CD14-positive monocyte (primary cell): ENCODE results near the gene PSMG3. TPM values are rescaled to one million over a fixed set of nuclear protein-coding genes. Genes with fewer than 3 reads are reported as not detected.

ENCODE experiments used
- DNase-seq, 3 donors: peaks; one replicate each; pipeline ENCODE4 v3.0.0-alpha.2; 2011 to 2022
- H2AFZ ChIP-seq: 2 replicates; pipeline ENCODE4 v1.6.0; 2012; ENCODE audit warnings: mild to moderate bottlenecking, low read depth, low read length, inconsistent platforms; ENCODE audit not compliant: insufficient read depth, poor library complexity, severe bottlenecking
- H3K27ac ChIP-seq, 2 donors: 1 replicate in 1 of 2; 2 replicates in 1 of 2; pipeline ENCODE4 v1.5.1; 2012 to 2013; ENCODE audit warnings: low read length in 2 of 2, control low read depth in 1 of 2, inconsistent platforms in 1 of 2, low read depth in 1 of 2, mild to moderate bottlenecking in 1 of 2
- H3K27me3 ChIP-seq, 2 donors: one replicate each; pipeline versions ENCODE4 v1.6.0 to v1.6.1; 2011 to 2013; ENCODE audit warnings: low read length in 2 of 2; ENCODE audit not compliant: control insufficient read depth in 2 of 2, insufficient read depth in 2 of 2
- H3K36me3 ChIP-seq, 2 donors: replicated peaks in 1 of 2; 1 replicate in 1 of 2; 2 replicates in 1 of 2; pipeline versions ENCODE4 v1.5.1 to v1.6.1; 2012 to 2013; ENCODE audit warnings: low read length in 2 of 2, control low read depth in 1 of 2, inconsistent platforms in 1 of 2, mild to moderate bottlenecking in 1 of 2; ENCODE audit not compliant: insufficient read depth in 2 of 2, control insufficient read depth in 1 of 2
- H3K4me1 ChIP-seq, 2 donors: 1 replicate in 1 of 2; 2 replicates in 1 of 2; pipeline versions ENCODE4 v1.5.1 to v1.6.1; 2012 to 2013; ENCODE audit warnings: low read length in 2 of 2, control low read depth in 1 of 2, inconsistent platforms in 1 of 2, mild to moderate bottlenecking in 1 of 2, moderate library complexity in 1 of 2; ENCODE audit not compliant: insufficient read depth in 2 of 2, control insufficient read depth in 1 of 2
- H3K4me2 ChIP-seq: replicated peaks from 2 replicates; pipeline ENCODE3; 2012; ENCODE audit warnings: low read length, moderate library complexity, mild to moderate bottlenecking; ENCODE audit not compliant: poor library complexity, severe bottlenecking; ENCODE audit errors: extremely low read depth
- H3K4me3 ChIP-seq, 3 experiments: fragments of 200-600 bp in 1 of 3; sonication (generic) in 1 of 3; replicated peaks in 1 of 3; 1 replicate in 2 of 3; 2 replicates in 1 of 3; pipeline ENCODE4 v1.5.1; 2011 to 2013; ENCODE audit warnings: low read length in 3 of 3, mild to moderate bottlenecking in 3 of 3, control low read depth in 2 of 3, low read depth in 2 of 3, inconsistent platforms in 1 of 3, moderate library complexity in 1 of 3
- H3K79me2 ChIP-seq: 2 replicates; pipeline ENCODE4 v1.6.0; 2012; ENCODE audit warnings: mild to moderate bottlenecking, control low read depth, inconsistent platforms, low read length, moderate library complexity; ENCODE audit not compliant: insufficient read depth
- H3K9ac ChIP-seq: 2 replicates; pipeline ENCODE4 v1.6.0; 2017; ENCODE audit warnings: low read length, mild to moderate bottlenecking; ENCODE audit not compliant: insufficient read depth, poor library complexity, severe bottlenecking
- H3K9me3 ChIP-seq, 2 donors: replicated peaks in 1 of 2; 1 replicate in 1 of 2; 2 replicates in 1 of 2; pipeline versions ENCODE4 v1.5.1 to v1.6.1; 2012 to 2013; ENCODE audit warnings: low read length in 2 of 2, control low read depth in 1 of 2; ENCODE audit not compliant: control insufficient read depth in 1 of 2, insufficient read depth in 1 of 2
- H4K20me1 ChIP-seq: 2 replicates; pipeline ENCODE4 v1.6.0; 2012; ENCODE audit warnings: mild to moderate bottlenecking, low read length, control low read depth, moderate library complexity; ENCODE audit not compliant: insufficient read depth
- H3K27ac Mint-ChIP-seq, 7 donors: one replicate each; pipeline ENCODE4 v1.8.0; 2020; ENCODE audit warnings: mild to moderate bottlenecking in 7 of 7, mixed read lengths in 7 of 7, moderate library complexity in 6 of 7, inconsistent platforms in 2 of 7
- H3K27me3 Mint-ChIP-seq, 3 donors: one replicate each; pipeline ENCODE4 v1.8.0; 2021 to 2022; ENCODE audit warnings: low read depth in 3 of 3, mild to moderate bottlenecking in 3 of 3, mixed read lengths in 3 of 3, moderate library complexity in 3 of 3, inconsistent platforms in 1 of 3
- H3K36me3 Mint-ChIP-seq, 2 donors: one replicate each; pipeline ENCODE4 v1.8.0; 2020; ENCODE audit warnings: mixed read lengths in 2 of 2, inconsistent platforms in 1 of 2, mild to moderate bottlenecking in 1 of 2
- H3K4me1 Mint-ChIP-seq: one replicate; pipeline ENCODE4 v1.8.0; 2020; ENCODE audit warnings: mild to moderate bottlenecking, mixed read lengths
- H3K4me3 Mint-ChIP-seq, 2 donors: one replicate each; pipeline ENCODE4 v1.8.0; 2020; ENCODE audit warnings: mild to moderate bottlenecking in 2 of 2, mixed read lengths in 2 of 2, moderate library complexity in 1 of 2
- H3K9me3 Mint-ChIP-seq, 7 donors: one replicate each; pipeline ENCODE4 v1.8.0; 2020 to 2022; ENCODE audit warnings: mixed read lengths in 7 of 7, mild to moderate bottlenecking in 6 of 7, moderate library complexity in 6 of 7, inconsistent platforms in 2 of 7
- CTCF ChIP-seq: fragments of 200-600 bp; IDR thresholded peaks from one replicate; pipeline ENCODE4 v1.8.0; 2022; ENCODE audit warnings: antibody characterized with exemption, mild to moderate bottlenecking
- whole genome bisulfite sequencing: methylation state at CpG from one replicate; pipeline ENCODE4 v1.1.5; 2013; ENCODE audit warnings: missing lambda C conversion rate; ENCODE audit not compliant: insufficient coverage; 5-methylcytosine and 5-hydroxymethylcytosine counted together
- intact Hi-C, 2 donors: fragments of 100-400 bp; cut with micrococcal nuclease; formaldehyde crosslinking; loops; one replicate each; pipeline versions ENCODE4 v1.15.0 to v1.15.1; 2023
- polyA plus RNA-seq, 3 donors: library from polyadenylated mRNA; depleted of rRNA in 1 of 3; unstranded in 2 of 3; stranded (reverse) in 1 of 3; fragments of 300-500 nt in 2 of 3; fragments of >200 nt in 1 of 3; fragmentation: Illumina TruSeq in 2 of 3; gene quantifications; 1 replicate in 2 of 3; 2 replicates in 1 of 3; pipeline ENCODE4 v1.2.3, GENCODE V29; 2012 to 2021

Gene PSMG3
- polyA plus RNA-seq, 3 donors, result 32.6 to 38.8 (median 34.5) TPM

- 87% methylated on average over 22 of the region's 25 CpGs for WGBS
- H3K9me3 Mint-ChIP-seq, result no peaks in the 10 kb centered on the region
- H3K9ac ChIP-seq, result no peak overlapping the region
- intact Hi-C loops, result loop anchor here in 1 of 2 donors (10.0 kb wide), 1 partner anchor 986 kb away; no protein-coding TSS in a partner anchor
- no peak for TF ChIP-seq CTCF
- peaks cover 6 to 10% of the 10 kb centered on the region in 2 donors for H3K4me1 ChIP-seq
- no peaks in the 10 kb centered on the region for H3K27me3 ChIP-seq
- no peak overlapping the region for H2AFZ ChIP-seq
- H3K4me3 ChIP-seq, result no peak overlapping the region
- H3K36me3 ChIP-seq, result peaks cover 52 to 70% of the 10 kb centered on the region in 2 donors
- H3K79me2 ChIP-seq, result peaks cover 52% of the 10 kb centered on the region
- H3K4me2 ChIP-seq, result no peak overlapping the region
- H4K20me1 ChIP-seq, result peaks cover 97% of the 10 kb centered on the region
- H3K27ac Mint-ChIP-seq, result no peak overlapping the region
- no peaks in the 10 kb centered on the region for H3K9me3 ChIP-seq
- H3K36me3 Mint-ChIP-seq, result peaks cover 29 to 64% of the 10 kb centered on the region in 2 donors
- H3K27me3 Mint-ChIP-seq, result peaks cover 0 to 4% (median 0%) of the 10 kb centered on the region in 3 donors
- H3K4me3 Mint-ChIP-seq, result no peak overlapping the region
- DNase-seq, result no peak
- no peak overlapping the region for H3K27ac ChIP-seq
- H3K4me1 Mint-ChIP-seq, result peaks cover 10% of the 10 kb centered on the region
Measured at GRCh38 chr7:1538544-1539180, 31.2 kb downstream of the PSMG3 start.

- H3K27me3 Mint-ChIP-seq, result peaks cover 0 to 4% (median 0%) of the 10 kb centered on the region in 3 donors
- H3K36me3 Mint-ChIP-seq, result peaks cover 29 to 58% of the 10 kb centered on the region in 2 donors
- Histone ChIP-seq H3K27me3 (no peaks in the 10 kb centered on the region), H4K20me1 (peaks cover 97% of the 10 kb centered on the region), H3K4me2 (no peak overlapping the region), H3K4me3 (no peak overlapping the region), H3K9ac (no peak overlapping the region), H3K27ac (no peak overlapping the region), H3K9me3 (no peaks in the 10 kb centered on the region), H2AFZ (no peak overlapping the region), H3K36me3 (peaks cover 52 to 61% of the 10 kb centered on the region in 2 donors), H3K4me1 (peaks cover 14 to 19% of the 10 kb centered on the region in 2 donors), H3K79me2 (peaks cover 59% of the 10 kb centered on the region)
- 89% methylated on average over 45 of the region's 56 CpGs for WGBS
- TF ChIP-seq CTCF, result no peak
- H3K4me1 Mint-ChIP-seq, result peaks cover 19% of the 10 kb centered on the region
- peak overlapping the region in 6 of 7 donors; percentile 31 to 86 (median 60) for H3K27ac Mint-ChIP-seq
- intact Hi-C loops, result loop anchor here in 1 of 2 donors (10.0 kb wide), 1 partner anchor 987 kb away; no protein-coding TSS in a partner anchor
- H3K9me3 Mint-ChIP-seq, result no peaks in the 10 kb centered on the region
- no peak overlapping the region for H3K4me3 Mint-ChIP-seq
- no peak for DNase-seq
Measured at GRCh38 chr7:1537535-1538412, 32.1 kb downstream of the PSMG3 start.
